Measurements from ENCODE around the gene DCAF15.

DCAF15 gene

GRCh38 chr19:13937479-13938300 is 14.6 kb upstream of the DCAF15 start:
- H3K4me3 ChIP-seq (ENCODE audit: low read length), result peak overlapping the region; percentile 88
- TF ChIP-seq CTCF (conservative IDR thresholded peaks at IDR 0.05; ENCODE audit: low read length), result no peak
- no peak for DNase-seq (ENCODE audit: low read depth)

- peak within 1 kb of the TSS; percentile 88 for H3K4me3 ChIP-seq (ENCODE audit: low read length)
- DNase-seq (ENCODE audit: low read depth), result peak; percentile 92
- no peak for TF ChIP-seq CTCF (conservative IDR thresholded peaks at IDR 0.05; ENCODE audit: low read length)
These were observed 13.8 kb upstream of the DCAF15 start, which contains the start of gene PODNL1 for GRCh38 chr19:13938301-13939064. PODNL1 (minus strand) TSS chr19:13938417; CDS start chr19:13938181, 236 bp downstream.

GRCh38 chr19:13942023-13942684 is 10.2 kb upstream of the DCAF15 start:
- no peak for DNase-seq (ENCODE audit: low read depth)
- TF ChIP-seq CTCF (conservative IDR thresholded peaks at IDR 0.05; ENCODE audit: low read length), result no peak
- H3K4me3 ChIP-seq (ENCODE audit: low read length), result no peak overlapping the region

- no peak for TF ChIP-seq CTCF (conservative IDR thresholded peaks at IDR 0.05; ENCODE audit: low read length)
- no peak for DNase-seq (ENCODE audit: low read depth)
- H3K4me3 ChIP-seq (ENCODE audit: low read length), result no peak overlapping the region
These were observed 5.9 kb upstream of the DCAF15 start for GRCh38 chr19:13946414-13946813.

- H3K4me3 ChIP-seq (ENCODE audit: low read length), result no peak overlapping the region
- TF ChIP-seq CTCF (conservative IDR thresholded peaks at IDR 0.05; ENCODE audit: low read length), result no peak
- no peak for DNase-seq (ENCODE audit: low read depth)
These were observed 1.3 kb upstream of the DCAF15 start for GRCh38 chr19:13951043-13951442.

GRCh38 chr19:13951799-13952153 is 533 bp upstream of the DCAF15 start:
- no peak for DNase-seq (ENCODE audit: low read depth)
- no peak for TF ChIP-seq CTCF (conservative IDR thresholded peaks at IDR 0.05; ENCODE audit: low read length)
- H3K4me3 ChIP-seq (ENCODE audit: low read length), result peak overlapping the region; percentile 67
